GM19239 (cell line): ENCODE measurements around the gene AKT3.
"Not testable (repeated sequence)": the region's sequence is repeated elsewhere in the genome, so short reads cannot be mapped to it uniquely, and the experiment has no call there.

Experiments used
- DNase-seq: peaks from one replicate; pipeline ENCODE4 v3.0.0; 2011; ENCODE audit warnings: low spot score; ENCODE audit not compliant: insufficient read length
- FAIRE-seq: peaks from 2 replicates; lab custom pipeline; 2011; peaks lifted over from hg19 to GRCh38; lab: Jason Lieb, UNC

AKT3 gene

GRCh38 chr1:243642936-243643335 lies 207.1 kb downstream of the AKT3 start:
- DNase-seq (no peak), FAIRE-seq (no peak)

- FAIRE-seq = no peak
- no peak for DNase-seq
Observed at GRCh38 chr1:243639027-243639658, 210.9 kb downstream of the AKT3 start.

DNA sequence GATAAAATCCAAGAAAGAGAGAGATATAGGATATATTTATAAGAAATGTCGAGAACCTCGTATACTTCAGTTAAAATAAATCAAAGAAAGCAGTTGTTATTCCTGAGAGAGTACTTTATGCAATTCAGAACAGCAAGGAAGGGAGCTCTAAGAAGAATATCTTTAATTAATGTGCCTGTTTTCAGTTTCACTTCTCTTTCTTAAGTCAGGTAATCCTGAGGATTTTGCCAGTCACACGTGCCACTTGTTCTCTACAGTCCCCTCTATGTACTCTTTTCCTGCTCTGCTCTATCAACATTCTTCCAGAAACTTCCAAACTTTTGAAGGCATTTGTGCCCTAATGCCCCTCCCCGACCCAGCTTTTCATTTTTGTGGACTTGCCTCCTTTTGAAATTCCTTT lies 211.9 kb downstream of the AKT3 start:
- DNase-seq (peak; percentile 1), FAIRE-seq (no peak)

DNA sequence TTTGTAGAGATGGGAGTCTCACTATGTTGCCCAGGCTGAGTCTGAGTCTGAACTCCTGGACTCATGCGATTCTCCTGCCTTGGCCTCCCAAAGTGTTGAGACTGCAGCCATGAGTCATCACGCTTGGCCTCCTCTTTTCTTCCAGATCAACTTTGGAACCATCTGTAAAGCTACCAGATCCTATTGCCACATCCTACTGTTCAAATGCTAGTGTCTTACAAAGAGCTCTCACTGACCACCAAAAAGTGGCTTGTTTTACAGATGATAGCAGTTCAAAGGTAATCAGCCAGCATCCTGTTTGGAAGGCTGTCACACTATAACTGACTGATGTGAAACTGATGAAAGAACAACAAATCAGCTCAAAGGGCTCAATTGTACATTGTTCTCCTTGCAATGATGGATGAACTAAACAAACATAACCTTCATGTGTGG lies 221.6 kb downstream of the AKT3 start:
- FAIRE-seq (no peak), DNase-seq (no peak)

GRCh38 chr1:243623841-243624240 lies 226.2 kb downstream of the AKT3 start:
- no peak for FAIRE-seq
- DNase-seq = no peak

- no peak for DNase-seq
- no peak for FAIRE-seq
Observed at GRCh38 chr1:243621973-243622372, 228.1 kb downstream of the AKT3 start.

- FAIRE-seq = no peak
- no peak for DNase-seq
Observed at GRCh38 chr1:243620096-243620495, 229.9 kb downstream of the AKT3 start.

GRCh38 chr1:243609698-243610097 lies 240.3 kb downstream of the AKT3 start:
- FAIRE-seq (no peak), DNase-seq (no peak)

DNA sequence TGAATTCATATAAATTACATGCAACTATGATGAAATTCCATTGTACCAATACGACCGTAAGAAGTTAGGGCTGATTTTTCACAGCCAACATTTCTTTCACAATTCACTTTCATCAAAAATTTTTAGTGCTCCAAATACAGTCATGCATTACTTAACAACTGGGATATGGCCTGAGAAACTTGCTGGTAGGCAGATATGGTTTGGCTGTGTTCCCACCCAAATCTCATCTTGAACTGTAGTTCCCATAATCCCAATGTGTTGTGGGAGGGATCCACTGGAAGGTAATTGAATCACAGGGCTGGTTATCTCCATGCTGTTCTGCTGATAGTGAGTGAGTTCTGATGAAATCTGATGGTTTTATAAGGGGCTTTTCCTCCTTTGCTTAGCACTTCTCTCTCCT lies 244.4 kb downstream of the AKT3 start:
- FAIRE-seq = no peak
- no peak for DNase-seq

DNA sequence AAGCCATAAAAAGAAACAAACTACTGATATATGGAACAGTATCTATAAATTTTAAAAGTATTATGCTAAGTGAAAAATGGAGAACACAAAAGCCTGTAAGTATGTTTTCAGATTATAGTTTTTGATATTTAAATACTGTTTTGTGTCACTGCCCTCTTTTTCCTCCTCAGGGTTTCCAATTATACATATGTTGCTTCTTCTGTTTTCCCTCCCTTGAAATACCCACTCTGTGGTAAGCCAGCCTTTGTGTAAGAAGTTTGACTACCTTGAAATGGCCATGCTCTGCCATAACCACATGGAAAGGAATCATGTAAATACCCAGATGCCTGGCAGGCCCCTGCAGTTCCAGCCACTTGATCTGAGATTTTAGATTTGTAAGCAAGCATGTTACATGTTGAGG lies 248.3 kb downstream of the AKT3 start:
- DNase-seq (no peak), FAIRE-seq (no peak)

DNA sequence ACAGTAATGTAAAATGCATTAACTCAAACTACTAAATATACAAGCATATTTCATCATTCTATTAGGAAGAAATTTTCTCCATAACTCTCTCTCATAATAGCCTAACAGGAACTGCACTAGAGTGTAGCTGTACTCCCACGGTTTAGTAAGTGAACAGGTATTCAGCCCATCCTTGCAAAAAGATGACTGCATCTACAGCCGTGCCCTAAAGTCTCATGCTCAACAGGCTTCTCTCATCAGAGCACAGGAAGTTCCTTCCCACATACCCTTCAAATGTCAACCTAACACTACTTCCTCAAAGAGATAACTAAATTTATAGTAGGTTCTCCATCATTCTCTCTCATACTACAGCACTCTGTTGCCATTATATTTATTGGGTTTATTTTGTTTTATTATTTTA lies 251.6 kb downstream of the AKT3 start:
- DNase-seq (no peak), FAIRE-seq (peak; percentile 78)

DNA sequence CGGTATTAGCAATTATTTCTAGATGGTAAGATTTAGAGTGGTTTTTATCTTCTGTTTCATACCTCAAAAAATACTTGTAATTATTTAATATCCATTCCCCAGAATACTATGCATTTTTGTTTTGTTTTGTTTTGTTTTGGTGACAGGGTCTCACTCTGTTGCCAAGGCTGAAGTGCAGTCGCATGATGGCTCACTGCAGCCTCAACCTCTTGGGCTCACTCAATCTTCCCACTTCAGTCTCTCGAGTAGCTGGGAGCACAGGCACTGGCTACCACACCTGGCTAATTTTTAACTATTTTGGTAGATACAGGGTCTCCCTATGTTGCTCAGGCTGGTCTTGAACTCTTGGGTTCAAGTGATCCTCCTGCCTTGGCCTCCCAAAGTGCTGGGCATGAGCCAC lies 252.7 kb downstream of the AKT3 start:
- FAIRE-seq = peak; percentile 79

DNA sequence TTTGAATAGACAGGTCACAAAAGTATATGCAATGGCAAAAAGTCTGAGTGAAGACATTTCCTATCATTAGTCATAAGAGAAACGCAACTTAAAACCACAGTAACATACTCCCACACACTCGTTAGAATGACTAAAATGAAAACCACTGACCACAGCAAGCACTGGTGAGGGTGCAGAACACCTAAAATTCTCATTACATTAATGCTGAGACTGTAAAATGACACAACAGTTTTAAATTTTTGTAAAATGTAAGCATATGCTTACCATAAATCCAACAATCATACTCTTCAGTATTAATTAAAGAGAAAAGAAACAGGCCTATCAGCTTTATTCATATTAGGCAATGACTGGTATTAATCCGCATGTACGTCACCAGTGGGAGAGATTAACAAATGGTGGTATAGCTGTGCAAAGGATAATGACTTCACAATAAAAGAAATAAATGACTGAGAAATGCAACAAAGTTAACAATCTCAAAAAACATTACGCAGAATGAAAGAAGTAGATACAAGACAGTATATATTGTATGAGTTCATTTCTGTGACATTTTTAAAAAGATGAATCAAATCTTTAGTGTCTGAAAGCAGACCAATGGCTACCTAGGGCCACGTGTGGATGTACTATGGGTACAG lies 253.5 kb downstream of the AKT3 start:
- FAIRE-seq (peak; percentile 99), DNase-seq (peak; percentile 9)

More for the DNA sequence above, 252.7 kb downstream of the AKT3 start:
- no peak for DNase-seq

GRCh38 chr1:243595527-243596210 lies 254.4 kb downstream of the AKT3 start:
- no peak for FAIRE-seq
- DNase-seq = no peak

GRCh38 chr1:243594455-243594854 lies 255.6 kb downstream of the AKT3 start:
- FAIRE-seq = no peak
- no peak for DNase-seq

- DNase-seq, FAIRE-seq: not testable (repeated sequence)
Observed at GRCh38 chr1:243589286-243589685, 260.8 kb downstream of the AKT3 start.

DNA sequence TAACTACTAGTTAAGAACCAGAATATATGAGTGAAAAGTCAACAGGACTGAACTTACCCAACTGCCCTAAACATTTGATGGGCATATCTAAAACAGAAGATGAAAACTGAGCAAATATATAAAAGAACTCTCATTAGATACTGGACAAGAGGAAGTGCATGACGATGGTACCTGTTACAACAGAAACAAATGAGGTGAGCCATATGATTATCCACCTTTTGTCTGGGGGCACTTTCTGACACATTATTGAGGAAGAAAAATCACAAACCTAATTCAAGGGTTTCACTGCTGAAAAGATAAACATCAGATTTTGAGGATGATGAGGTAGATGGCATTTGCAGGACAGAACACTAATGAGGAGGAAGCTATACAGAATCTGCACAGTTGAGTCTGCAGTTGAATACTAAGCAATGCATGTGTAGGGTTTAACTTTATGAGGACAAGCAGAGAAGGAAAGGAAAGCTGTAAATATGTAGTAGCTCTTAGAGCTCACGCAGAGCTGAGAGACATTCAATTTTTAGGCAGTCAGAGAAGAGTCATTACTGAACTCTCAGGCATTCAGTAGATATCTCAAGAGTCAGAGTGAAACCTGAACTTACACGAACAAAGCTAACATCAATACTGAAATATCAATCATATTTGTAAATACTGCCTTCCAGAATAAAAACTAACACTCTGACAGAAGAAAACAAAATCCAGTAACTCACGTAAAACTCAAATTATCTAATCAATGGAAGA lies 262.1 kb downstream of the AKT3 start:
- FAIRE-seq (peak; percentile 89), DNase-seq (peak; percentile 4)

- FAIRE-seq (no peak), DNase-seq (no peak)
Observed at GRCh38 chr1:243587285-243587684, 262.8 kb downstream of the AKT3 start.

- DNase-seq (no peak), FAIRE-seq (no peak)
Observed at GRCh38 chr1:243585982-243586381, 264.1 kb downstream of the AKT3 start.

DNA sequence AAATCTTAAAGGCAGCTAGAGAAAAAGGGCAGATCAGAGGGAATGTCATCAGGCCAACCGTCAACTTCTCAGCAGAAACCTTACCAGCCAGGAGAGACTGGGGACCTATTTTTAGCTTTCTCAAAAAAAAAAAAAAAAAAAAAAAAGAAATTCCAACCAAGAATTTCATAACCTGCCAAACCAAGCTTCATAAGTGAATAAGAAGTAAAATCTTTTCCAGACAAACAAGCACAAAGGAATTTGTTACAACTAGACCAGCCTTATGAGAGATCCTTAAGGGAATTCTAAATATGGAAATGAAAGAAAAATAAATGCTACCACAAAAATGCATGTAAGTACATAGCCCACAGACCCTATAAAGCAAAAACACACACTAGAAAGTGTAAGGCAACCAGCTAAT lies 267.7 kb downstream of the AKT3 start:
- FAIRE-seq = no peak
- no peak for DNase-seq

GRCh38 chr1:243580984-243581383 lies 269.1 kb downstream of the AKT3 start:
- no peak for FAIRE-seq

More at GRCh38 chr1:243580984-243581383, 269.1 kb downstream of the AKT3 start:
- DNase-seq = no peak
